Ishikawa (cell line): ENCODE results near the gene ARHGDIA.

ENCODE experiments used
- CEBPB ChIP-seq: IDR thresholded peaks from 2 replicates; pipeline ENCODE4 v1.6.1; 2012
- EGR1 ChIP-seq: IDR thresholded peaks from 2 replicates; pipeline ENCODE4 v1.6.1; 2012
- EP300 ChIP-seq: IDR thresholded peaks from 2 replicates; pipeline ENCODE4 v1.6.1; 2012; ENCODE audit warnings: borderline replicate concordance
- FOXM1 ChIP-seq: IDR thresholded peaks from 2 replicates; pipeline ENCODE4 v1.6.1; 2012; ENCODE audit warnings: low read depth, borderline replicate concordance
- RAD21 ChIP-seq: IDR thresholded peaks from 2 replicates; pipeline ENCODE4 v1.6.1; 2012; ENCODE audit warnings: low read depth
- TAF1 ChIP-seq: IDR thresholded peaks from 2 replicates; pipeline ENCODE4 v1.6.1; 2012; ENCODE audit warnings: low read depth, mild to moderate bottlenecking
- YY1 ChIP-seq: IDR thresholded peaks from 2 replicates; pipeline ENCODE4 v1.6.1; 2012; ENCODE audit warnings: low read depth
- TF ChIP-seq, protein P1 (sequence below): IDR thresholded peaks from 2 replicates; pipeline ENCODE4 v1.6.1; 2012; ENCODE audit warnings: low read depth, mild to moderate bottlenecking

DNA sequence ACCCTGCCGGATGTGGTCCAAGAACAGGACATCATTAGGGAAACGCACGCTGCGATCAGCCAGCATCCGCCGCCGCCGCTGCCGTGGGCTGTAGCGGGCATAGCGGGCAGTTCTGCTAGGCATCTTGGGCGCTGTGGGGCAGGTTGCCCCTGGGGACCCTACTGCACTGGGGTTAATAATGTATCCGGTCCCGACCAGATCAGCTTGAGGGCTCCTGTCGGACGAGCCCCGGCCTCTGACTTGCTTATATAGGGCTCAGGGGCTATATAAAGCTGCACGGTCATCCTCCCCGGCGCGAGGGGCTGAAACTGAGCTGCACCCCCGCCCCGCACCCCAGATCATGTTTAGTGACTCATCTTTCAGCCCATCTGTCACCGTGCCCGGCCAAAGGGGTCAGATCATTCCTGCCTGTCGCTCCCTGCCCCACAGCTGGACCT is 36.3 kb downstream of the ARHGDIA start, which contains the start of gene PPP1R27:
- TF ChIP-seq EGR1 (no peak), CEBPB (no peak), TAF1 (no peak), RAD21 (no peak), EP300 (no peak), FOXM1 (no peak), YY1 (no peak)
- TF ChIP-seq, protein P1, sequence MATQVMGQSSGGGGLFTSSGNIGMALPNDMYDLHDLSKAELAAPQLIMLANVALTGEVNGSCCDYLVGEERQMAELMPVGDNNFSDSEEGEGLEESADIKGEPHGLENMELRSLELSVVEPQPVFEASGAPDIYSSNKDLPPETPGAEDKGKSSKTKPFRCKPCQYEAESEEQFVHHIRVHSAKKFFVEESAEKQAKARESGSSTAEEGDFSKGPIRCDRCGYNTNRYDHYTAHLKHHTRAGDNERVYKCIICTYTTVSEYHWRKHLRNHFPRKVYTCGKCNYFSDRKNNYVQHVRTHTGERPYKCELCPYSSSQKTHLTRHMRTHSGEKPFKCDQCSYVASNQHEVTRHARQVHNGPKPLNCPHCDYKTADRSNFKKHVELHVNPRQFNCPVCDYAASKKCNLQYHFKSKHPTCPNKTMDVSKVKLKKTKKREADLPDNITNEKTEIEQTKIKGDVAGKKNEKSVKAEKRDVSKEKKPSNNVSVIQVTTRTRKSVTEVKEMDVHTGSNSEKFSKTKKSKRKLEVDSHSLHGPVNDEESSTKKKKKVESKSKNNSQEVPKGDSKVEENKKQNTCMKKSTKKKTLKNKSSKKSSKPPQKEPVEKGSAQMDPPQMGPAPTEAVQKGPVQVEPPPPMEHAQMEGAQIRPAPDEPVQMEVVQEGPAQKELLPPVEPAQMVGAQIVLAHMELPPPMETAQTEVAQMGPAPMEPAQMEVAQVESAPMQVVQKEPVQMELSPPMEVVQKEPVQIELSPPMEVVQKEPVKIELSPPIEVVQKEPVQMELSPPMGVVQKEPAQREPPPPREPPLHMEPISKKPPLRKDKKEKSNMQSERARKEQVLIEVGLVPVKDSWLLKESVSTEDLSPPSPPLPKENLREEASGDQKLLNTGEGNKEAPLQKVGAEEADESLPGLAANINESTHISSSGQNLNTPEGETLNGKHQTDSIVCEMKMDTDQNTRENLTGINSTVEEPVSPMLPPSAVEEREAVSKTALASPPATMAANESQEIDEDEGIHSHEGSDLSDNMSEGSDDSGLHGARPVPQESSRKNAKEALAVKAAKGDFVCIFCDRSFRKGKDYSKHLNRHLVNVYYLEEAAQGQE = no peak
